Effector CD4-positive, alpha-beta T cell (primary cell): Measurements from ENCODE around the gene RHEB.

Experiments used
- DNase-seq: peaks from one replicate; pipeline ENCODE4 v3.0.0-alpha.2; 2020

RHEB gene

DNA sequence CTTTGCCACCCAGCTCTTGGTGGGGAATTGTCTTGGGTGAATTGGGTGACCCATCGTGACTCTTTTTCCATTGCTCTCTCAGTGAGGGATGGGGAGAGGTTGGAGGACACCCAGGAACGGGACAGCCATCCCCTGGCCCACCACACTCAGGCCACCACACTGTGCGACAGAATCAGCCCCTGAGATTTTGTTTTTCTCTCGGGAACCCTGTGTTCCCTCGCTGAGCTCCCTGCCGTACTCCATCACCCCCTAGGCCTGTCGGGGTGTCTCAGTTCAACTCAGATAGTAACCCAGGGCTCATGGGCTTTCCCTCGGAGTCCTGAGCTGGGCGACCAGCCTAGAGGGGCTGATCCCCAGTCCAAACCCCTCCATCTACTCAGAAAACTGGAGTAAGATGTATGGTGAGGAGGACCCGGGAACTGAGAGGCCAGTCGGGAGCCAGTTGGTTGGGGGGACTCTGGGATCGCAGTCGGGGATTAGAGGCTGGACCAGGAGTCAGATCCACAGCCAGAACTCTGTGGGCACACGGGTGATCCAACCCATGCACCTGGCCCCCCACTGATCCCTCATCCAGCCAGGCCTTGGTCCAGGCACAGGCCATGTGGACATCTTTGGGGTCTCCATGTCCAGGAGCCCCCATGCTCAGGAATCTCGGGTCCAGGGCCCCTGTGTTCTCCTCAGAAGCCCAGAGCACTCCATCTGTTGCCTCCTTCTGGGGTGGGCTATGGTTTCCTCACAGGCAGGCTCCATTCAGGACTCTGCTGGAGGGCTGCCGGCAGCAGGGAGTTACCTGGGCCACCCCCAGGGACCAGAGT is 89.1 kb downstream of the RHEB start:
- no peak for DNase-seq

DNA sequence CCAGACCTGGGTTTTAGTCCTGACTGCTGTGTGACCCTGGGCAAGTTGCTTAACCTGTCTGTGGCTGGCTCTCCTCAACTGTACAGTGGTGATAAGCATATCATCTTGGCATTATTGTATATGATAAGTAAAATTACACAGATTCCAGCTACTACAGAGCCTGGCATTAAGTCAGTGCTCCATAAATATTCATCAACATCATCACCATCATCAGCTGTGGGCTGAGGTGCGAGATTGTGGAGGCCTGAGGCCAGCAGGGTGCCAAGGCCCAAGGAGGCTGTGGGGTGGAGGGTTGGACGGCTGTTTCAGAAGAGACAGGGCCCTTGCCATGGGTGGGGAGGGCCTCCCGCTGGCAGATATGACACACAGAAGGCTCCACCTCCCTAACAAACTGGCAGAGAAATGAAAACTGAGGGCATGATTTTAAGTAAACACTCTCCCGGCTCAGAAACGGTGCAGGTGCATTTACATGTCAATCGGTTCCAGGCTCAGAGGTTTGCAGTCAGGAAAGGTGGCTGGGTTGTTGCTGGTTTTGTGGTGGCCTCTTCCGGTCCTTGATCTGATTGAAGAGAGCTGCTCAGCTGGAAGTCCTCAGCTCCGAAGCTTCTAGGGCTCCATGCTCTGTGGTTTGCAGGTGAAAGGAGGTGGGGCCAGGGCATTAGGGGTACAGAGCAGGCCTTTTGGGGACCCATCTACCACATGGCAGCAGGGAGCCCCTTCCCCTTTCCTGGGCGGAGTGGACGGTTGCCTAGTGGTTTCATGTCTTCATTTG is 89.9 kb downstream of the RHEB start:
- DNase-seq, result peak; percentile 25

DNA sequence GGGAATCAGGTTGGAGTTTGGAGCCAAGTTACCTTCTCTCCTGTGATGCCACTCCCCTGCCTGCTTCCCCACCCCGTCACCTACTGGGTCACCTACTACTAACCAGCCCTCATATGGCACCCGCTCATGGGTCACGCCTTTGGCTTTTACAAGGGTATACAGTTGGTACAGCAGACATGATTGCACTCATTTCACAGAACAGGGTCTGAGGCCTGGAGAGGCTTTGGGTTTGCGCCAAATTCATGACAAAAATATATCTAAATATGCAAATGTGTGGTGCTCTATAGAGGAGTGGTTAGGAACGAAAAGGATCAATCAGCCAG is 90.5 kb downstream of the RHEB start:
- DNase-seq, result no peak

DNA sequence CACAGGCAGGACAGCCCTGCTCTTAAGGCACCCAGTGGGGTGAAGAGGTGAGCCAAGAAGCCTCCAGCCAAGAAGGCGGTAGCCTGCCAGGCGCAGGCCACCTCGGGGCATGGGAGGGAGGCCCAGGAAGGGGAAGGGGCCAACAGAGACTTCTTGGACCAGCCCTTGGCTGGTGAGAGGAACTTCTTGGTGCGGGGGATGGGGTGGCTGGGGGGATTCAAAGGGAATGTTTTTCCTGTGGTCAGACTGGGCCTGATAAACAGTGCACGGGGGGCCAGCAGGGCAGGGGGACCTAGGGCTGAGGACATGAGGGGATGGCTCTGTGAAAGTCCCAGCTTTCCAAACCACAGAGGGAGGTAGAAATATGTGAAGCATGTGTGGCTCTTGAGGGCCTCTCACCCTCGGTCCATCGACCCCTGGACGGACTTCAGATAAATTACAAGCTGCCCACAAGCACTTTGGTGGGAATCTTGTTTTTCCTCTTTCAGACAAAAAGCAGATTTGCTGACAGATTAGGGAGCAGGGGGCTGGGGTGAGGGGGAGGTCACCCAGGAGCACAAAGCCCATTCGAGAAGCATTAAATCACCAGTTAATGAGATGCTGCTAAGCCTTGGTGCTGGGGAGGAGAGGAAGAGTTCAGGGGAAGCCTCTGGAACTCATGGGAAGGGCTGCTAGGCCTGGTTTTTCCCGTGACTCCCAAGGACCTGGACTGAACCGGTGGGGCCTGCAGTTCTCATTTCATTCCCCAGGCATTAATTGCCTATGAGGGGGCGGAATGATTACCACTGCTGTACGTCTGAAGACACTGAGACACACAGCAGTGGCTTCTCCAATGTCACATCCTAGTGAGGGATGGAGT is 91.1 kb downstream of the RHEB start:
- DNase-seq, result no peak

DNA sequence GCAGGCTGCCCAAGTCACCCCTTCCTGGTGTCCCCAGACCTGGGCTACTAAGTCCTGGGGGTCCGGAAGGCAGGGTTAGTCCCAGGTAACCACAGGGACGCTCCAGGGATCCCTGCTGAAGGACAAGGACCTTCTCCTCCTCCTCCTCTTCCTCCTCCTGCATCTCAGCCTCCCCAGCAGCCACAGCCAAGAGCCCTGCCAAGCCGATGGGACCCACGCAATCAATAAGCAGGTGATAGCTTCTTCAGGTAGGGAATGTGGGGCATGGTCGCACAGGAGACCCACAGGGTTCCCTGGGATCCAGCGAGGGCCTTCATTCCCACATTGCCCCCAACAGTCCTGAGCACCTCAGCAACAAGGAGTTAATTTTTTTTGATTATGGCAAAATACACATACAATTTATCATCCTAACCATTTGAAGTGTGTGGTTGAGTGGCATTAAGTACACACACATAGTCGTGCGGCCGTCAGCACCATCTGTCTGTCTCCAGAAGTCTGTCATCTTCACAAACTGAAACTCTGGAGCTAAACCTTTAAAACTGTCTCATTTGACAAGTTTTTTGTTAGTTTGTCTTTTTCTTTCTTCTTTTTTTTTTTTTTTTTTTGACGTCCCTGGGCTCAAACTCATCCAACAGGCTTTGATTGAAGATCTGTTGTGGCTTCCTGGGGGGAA is 91.9 kb downstream of the RHEB start:
- DNase-seq, result no peak

DNA sequence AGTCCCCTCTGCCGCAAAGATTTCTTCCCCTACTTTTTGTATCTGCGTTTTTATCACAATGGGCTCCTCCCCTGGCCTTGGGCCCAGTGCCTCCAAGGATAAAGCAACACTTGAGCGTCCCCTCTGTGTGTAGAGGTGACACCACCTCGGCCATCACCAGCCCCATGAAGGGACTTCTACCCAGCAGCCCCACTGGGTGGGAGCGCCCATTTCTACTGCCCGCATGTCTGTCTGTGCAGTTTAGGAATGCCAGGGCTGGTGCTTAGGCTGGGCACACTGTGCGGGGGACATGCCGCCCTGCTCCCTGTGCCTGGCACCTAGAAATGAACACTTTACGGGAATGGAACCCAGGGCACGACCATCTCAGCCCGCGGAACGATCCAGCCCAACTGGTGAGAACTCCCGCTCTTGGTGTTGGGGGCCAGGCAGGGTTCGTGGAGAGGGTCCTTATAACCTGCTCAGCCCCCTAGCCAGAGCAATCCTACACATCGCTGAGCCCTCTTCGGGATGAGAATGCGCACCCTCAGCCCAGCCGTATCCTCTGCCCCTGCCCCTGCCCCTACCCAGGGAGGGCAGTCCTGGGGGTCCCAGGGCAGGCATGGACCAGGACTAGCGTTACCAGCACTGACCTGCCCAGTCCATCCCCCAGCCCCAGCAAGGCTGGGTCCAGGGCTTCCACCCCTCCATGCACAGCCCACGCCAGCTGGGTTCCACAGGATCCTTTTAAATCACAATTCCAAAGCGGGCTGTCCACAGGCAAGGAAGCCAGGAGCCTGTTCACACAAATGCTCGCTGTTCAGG is 92.6 kb downstream of the RHEB start:
- DNase-seq, result no peak

DNA sequence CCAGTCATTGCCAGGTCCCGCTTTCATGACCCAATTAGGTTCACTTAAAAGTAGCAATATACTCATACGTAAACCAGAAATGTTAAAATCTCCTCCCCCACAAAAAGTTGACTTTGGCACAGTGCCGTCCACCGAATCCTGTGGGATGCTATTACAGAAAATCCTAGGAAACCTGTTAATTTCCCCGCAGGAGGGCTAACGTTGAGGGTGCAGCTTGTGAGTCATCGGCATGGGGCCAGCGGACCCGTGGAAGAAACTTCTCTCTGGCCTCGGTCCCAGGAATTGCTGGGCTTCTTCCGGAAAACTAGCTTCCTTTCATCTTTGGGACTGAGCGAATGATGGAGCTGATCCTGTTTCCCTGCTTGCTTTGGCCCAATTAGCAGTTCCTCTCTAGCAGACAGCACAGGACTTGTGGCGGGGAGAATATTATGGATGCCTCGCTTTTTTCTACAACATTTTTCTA is 93.2 kb downstream of the RHEB start:
- DNase-seq, result no peak

DNA sequence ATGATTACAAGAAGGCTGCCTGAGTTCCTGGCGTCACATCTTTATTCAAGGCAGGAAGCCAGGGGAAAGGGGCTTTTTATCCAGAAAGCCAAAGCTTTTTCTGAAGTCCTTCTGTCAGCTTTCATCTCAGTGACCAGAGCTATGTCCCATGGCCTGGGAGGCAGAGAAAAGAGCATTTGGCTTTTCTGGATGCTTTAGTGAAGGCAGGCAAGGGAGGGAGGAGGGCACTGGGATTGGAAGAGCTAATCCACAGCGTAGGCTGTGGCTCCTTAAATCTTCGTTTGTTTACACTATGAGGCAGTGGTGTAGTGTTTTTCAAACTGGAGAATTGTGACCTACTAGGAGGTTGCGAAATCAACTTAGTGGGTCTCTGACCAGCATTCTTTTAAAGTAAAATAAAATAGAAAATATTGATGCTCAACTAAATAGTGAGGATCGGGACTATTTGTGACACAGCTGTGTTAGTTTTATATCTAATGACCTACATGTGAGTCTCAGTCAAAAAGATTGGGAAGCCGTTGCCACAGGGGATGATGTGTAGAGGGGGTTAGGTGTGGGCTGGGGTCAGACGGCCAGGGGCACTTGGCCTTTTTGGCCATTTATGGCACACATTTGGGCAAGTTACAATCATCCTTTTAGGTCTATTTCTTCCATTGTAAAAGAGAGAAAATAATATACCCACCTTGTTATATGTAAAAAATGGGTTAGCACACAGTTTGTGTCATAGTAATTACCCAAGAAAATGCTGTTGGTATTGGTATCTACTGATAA is 93.8 kb downstream of the RHEB start:
- DNase-seq, result no peak

DNA sequence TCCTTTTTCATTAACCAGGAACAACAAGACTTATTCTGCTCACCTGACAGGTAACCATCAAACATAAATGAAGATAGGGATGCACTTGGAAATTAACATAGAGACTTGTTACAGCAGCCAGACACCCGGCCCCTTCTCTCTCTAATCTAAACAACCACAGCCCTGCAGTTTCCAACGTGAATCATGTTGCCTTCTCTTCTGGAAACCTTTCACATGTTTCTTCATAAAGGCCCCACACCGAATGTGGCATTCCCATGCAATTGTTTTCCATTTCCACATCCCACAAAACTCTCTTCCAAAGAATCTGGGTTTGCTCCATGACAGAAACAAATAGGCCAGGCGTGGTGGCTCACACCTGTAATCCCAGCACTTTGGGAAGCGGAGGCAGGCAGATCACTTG is 94.9 kb downstream of the RHEB start:
- DNase-seq, result no peak

DNA sequence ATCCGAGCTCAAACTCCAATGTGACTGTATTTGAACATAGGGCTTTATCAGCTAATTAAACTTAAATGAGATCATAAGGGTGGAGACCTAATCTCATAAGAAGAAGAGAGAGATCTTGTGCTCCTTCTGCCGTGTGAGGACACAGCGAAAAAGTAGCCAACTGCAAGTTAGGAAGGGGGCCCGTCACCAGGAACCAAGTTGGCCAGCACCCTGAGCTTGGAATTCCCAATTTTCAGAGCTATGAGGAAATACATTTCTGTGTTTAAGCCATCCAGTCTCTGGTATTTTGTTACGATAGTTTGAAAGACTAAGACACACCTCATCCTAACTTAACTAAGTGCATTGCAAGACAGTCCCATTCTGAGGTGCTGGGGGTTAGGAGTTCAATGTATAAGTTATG is 95.8 kb downstream of the RHEB start:
- no peak for DNase-seq

DNA sequence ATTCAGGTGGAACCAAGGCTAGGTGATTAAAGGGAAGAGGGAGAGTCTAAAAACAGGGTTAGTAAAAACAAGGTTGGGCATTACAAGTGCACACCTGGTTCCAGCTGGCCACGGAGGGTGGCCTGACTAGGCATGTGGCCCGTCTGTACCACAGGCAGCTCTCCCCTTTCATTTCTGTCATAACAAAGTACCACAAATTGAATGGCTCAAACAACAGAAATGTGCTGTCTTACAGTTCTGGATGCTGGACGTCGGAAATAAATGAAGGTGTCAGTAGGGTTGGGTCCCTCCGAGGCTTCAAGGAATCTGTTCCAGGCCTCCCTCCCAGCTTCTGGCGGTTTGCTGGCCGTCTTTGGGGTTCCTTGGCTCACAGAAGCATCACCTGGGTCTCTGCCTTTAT is 96.5 kb downstream of the RHEB start:
- no peak for DNase-seq

DNA sequence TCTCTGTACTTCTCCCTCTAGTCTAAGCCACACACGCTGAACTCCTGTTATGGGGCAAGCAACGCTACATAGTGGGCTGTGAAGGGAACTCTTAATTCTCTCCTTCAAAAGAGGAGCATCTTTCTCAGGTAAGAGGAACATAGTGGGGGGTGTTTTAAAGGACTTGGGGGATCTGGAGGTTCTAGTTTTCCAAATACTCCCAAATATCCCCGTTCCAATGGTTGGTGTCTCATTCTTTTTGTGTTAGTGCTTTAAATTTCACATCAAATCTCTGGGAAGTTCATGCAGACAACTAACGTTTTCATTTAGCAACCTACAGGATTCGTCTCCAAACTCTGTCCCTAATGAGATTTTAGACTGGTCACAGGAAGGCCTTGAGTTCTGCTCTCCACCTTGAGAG is 97.5 kb downstream of the RHEB start:
- DNase-seq, result no peak

DNA sequence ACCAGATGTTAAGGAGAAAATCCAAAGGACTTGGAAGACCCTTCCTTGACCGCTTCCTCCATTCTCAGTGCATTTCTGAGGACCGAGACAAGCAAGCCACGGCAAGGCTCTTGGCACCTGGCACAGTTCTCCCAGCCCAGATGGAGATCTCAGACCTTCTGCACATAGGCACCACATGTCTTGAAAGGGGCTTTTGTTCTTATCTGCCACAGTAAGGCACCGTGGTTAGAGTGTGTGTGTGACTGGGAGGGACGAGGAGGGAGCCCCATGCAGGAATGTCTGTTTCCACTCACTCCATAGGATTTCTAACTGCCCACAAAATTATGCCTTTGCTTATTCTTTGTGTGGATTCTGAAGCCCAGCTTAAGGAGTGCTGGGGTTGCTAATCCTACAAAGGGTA is 99.6 kb downstream of the RHEB start:
- no peak for DNase-seq

DNA sequence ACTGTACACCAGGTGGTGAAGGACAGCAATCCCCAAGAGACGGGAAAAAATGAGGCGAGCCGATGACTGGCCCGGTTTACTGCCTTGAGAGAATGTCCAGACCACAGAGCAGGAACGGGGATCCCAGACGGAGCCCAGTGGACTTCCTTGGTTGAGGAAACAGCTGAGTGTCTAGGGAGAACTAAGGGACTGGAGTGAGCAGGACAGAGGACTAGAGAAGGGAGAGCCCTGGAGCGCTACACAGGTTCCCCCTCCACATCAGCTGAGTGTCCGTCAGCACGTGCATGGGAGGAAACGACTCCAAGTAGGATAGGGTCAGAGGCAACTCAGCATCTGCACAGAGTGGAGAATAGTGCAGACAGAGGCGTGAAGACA is 102.8 kb downstream of the RHEB start:
- DNase-seq, result no peak

DNA sequence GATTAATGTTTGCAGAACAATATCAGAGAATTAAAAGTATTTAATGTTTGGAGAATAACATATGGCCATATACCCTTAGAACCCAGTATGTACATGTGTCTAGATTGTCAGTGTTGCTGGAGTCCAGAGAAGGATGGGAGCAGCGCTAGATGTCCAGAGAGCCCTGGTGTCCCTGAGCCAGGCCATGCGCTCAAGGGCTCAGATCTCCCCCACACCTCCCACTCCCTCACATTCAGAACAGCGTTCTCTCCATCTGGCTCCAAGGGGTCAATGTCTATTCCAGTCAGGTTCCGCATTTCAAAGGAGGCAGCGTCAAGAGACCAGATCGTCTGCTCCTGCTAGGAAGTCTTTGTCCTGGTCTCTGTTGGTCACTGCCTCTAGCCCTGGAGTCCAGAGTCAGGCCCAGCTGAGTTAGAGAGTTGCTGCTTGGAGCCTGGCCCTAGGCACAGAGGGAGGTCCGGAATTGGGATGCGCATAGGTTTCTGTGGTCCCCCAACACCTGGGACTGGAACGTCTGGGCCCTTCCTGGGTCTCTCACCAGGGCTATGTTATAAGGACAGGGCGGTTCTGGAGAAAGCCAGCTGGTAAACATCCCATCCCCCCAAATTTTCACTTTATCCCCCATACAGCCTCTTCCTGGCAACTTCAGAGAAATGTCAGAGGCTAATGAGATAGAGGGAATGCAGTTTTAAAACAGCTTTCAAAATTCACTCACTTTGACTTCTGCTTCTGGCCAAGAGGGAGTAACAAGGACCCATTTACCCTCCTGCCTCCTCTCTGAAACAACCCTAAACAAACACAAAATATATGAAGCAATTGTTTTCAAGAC is 103.4 kb downstream of the RHEB start:
- DNase-seq, result no peak
